B cell (primary cell): ENCODE results near the gene PTMS.

Experiments
- EZH2 ChIP-seq: IDR thresholded peaks from 2 replicates; pipeline ENCODE4 v1.6.1; 2012; ENCODE audit warnings: borderline replicate concordance, low read depth, mild to moderate bottlenecking, moderate library complexity, low read length; ENCODE audit not compliant: insufficient read depth, poor library complexity, severe bottlenecking
- TF ChIP-seq, protein P1 (sequence below): fragments of 200-600 bp; IDR thresholded peaks from one replicate; pipeline ENCODE4 v1.8.0; 2022; ENCODE audit warnings: antibody characterized with exemption, mild to moderate bottlenecking

DNA sequence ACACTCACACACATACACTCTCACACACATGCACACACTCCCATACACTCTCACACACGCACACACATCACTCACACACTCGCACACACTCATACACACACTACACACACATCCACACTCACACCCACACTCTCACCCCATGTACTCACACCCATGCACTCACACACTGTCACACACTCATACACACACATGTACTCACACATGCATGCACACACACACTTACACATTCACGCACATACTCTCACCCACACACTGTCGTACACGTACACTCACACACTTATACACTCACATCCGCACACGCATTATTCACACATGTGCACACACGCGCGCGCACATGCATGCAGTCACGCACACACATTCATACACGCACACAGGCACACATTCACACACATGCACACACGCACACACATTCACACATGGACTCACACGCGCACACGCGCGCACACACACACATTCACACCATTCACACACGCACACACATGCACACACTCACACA, 51.5 kb downstream of the PTMS start:
- TF ChIP-seq EZH2 = no peak
- TF ChIP-seq, protein P1, sequence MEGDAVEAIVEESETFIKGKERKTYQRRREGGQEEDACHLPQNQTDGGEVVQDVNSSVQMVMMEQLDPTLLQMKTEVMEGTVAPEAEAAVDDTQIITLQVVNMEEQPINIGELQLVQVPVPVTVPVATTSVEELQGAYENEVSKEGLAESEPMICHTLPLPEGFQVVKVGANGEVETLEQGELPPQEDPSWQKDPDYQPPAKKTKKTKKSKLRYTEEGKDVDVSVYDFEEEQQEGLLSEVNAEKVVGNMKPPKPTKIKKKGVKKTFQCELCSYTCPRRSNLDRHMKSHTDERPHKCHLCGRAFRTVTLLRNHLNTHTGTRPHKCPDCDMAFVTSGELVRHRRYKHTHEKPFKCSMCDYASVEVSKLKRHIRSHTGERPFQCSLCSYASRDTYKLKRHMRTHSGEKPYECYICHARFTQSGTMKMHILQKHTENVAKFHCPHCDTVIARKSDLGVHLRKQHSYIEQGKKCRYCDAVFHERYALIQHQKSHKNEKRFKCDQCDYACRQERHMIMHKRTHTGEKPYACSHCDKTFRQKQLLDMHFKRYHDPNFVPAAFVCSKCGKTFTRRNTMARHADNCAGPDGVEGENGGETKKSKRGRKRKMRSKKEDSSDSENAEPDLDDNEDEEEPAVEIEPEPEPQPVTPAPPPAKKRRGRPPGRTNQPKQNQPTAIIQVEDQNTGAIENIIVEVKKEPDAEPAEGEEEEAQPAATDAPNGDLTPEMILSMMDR = no peak
